ENCODE data around the gene TENT4B.
"Not testable (repeated sequence)": the region's sequence is repeated elsewhere in the genome, so short reads cannot be mapped to it uniquely, and the experiment has no call there.

Gene TENT4B

DNA sequence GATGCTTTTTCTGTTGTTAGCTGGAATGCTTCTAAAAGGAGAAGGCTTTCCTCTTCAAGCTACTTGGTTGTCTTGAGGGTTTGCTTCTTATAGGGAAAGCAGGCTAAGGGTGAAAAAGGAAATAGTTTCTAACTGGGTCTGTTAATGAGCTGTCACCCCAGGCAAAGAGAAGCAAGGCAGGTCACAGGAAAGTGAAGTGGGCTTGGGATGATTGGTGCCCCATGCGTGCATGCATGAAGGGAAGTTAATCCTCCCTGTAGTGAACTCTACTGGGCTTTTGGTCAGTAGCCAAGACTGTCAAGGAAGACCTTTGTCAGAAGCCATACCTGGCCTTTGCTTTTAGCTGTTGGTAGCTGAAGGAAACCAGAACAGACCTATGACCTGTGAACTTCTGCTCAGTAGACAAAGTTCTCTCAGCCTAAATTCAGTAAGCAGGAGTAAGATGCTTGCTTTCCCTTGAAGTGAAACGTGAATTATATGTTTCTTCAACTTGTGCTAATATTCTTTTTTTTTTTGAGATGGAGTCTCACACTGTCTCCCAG, 16.5 kb downstream of the TENT4B start:
- peak overlapping the region; percentile 56 for H3K27ac Mint-ChIP-seq
- peaks cover 5% of the 10 kb centered on the region for H3K36me3 Mint-ChIP-seq
- H3K9me3 Mint-ChIP-seq = no peaks in the 10 kb centered on the region
- H3K4me1 Mint-ChIP-seq = peaks cover 55% of the 10 kb centered on the region
- H3K4me3 Mint-ChIP-seq = no peak overlapping the region
- ATAC-seq (no peak), DNase-seq (ENCODE audit: low spot score in 2 of 2) (no peak)

DNA sequence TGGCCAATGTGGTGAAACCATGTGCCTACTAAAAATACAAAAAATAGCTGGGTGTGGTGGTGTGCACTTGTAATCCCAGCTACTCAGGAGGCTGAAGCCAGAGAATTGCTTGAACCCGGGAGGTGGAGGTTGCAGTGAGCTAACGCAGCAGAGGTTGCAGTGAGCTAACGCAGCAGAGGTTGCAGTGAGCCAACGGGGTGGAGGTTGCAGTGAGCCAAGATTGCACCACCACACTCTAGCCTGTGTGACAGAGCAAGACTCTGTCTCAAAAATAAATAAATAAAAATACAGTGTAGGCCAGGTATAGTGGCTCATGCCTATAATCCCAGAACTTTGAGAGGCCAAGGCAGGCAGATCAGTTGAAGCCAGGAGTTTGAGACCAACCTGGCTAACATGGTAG, 18.7 kb downstream of the TENT4B start:
- not testable (repeated sequence) for H3K9me3 Mint-ChIP-seq; ATAC-seq; H3K36me3 Mint-ChIP-seq; H3K27ac Mint-ChIP-seq; DNase-seq (ENCODE audit: low spot score in 2 of 2); H3K4me3 Mint-ChIP-seq
- H3K4me1 Mint-ChIP-seq = peaks cover 48% of the 10 kb centered on the region

- DNase-seq (ENCODE audit: low spot score in 2 of 2) = no peak
- H3K36me3 Mint-ChIP-seq = peaks cover 9% of the 10 kb centered on the region
- peak; percentile 65 for ATAC-seq
- no peak overlapping the region for H3K4me3 Mint-ChIP-seq
- no peaks in the 10 kb centered on the region for H3K9me3 Mint-ChIP-seq
- no peak overlapping the region for H3K27ac Mint-ChIP-seq
- H3K4me1 Mint-ChIP-seq = peaks cover 45% of the 10 kb centered on the region
Observed at GRCh38 chr16:50172195-50172922, 19.3 kb downstream of the TENT4B start.

DNA sequence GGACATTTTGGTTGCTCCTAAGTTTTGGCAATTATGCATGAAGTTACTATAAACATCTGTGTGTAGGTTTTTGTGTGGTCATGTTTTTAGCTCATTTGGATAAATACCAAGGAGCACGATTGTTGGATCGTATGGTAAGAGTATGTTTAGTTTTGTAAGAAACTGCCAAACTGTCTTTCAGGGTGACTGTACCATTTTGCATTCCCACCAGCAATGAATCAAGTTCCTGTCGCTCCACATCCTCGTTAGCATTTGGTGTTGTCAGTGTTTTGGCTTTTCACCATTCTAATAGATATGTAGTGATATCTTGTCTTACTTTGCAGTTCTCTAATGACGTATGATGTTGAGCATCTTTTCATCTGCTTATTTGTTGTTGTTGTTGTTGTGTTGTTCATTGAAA, 20.2 kb downstream of the TENT4B start:
- Mint-ChIP-seq H3K36me3 (peaks cover 9% of the 10 kb centered on the region), H3K9me3 (no peaks in the 10 kb centered on the region), H3K4me1 (peaks cover 48% of the 10 kb centered on the region), H3K4me3 (no peak overlapping the region), H3K27ac (peak overlapping the region; percentile 9)
- ATAC-seq (no peak), DNase-seq (ENCODE audit: low spot score in 2 of 2) (no peak)

GRCh38 chr16:50178491-50178941, 25.4 kb downstream of the TENT4B start:
- Mint-ChIP-seq H3K36me3 (peaks cover 9% of the 10 kb centered on the region), H3K4me1 (peaks cover 27% of the 10 kb centered on the region), H3K4me3 (no peak overlapping the region), H3K9me3 (no peaks in the 10 kb centered on the region), H3K27ac (no peak overlapping the region)
- ATAC-seq (no peak), DNase-seq (ENCODE audit: low spot score in 2 of 2) (no peak)

DNA sequence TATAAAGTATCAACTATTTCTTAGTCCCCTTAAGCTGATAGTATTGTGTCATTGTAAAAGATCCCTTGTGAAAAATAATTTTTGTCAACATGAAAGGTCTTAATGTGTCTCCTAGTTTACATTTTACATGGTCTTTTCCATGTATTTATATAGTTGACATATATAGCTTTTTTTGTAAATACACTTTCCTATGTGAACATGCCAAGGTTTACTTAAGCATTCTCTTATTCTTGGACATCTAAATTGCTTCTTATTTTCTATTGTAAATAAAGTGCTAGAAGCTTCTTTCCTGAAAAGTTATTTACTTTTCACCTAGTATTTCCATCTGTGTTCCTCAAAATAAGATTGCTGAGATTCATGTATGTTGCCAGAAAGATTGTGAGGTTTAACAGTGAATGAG, 29.3 kb downstream of the TENT4B start:
- DNase-seq (ENCODE audit: low spot score in 2 of 2) (no peak), ATAC-seq (no peak)
- Mint-ChIP-seq H3K9me3 (no peaks in the 10 kb centered on the region), H3K4me1 (peaks cover 41% of the 10 kb centered on the region), H3K4me3 (no peak overlapping the region), H3K27ac (peak overlapping the region; percentile 37), H3K36me3 (no peaks in the 10 kb centered on the region)

- Mint-ChIP-seq H3K36me3 (no peaks in the 10 kb centered on the region), H3K27ac (no peak overlapping the region), H3K4me1 (peaks cover 34% of the 10 kb centered on the region), H3K4me3 (no peak overlapping the region), H3K9me3 (no peaks in the 10 kb centered on the region)
- ATAC-seq = no peak
- DNase-seq (ENCODE audit: low spot score in 2 of 2) = no peak
Observed at GRCh38 chr16:50183316-50183715, 30.2 kb downstream of the TENT4B start.

GRCh38 chr16:50185005-50185505, 31.9 kb downstream of the TENT4B start:
- Mint-ChIP-seq H3K4me3 (no peak overlapping the region), H3K4me1 (peaks cover 43% of the 10 kb centered on the region)
- no peak for DNase-seq (ENCODE audit: low spot score in 2 of 2)

DNA sequence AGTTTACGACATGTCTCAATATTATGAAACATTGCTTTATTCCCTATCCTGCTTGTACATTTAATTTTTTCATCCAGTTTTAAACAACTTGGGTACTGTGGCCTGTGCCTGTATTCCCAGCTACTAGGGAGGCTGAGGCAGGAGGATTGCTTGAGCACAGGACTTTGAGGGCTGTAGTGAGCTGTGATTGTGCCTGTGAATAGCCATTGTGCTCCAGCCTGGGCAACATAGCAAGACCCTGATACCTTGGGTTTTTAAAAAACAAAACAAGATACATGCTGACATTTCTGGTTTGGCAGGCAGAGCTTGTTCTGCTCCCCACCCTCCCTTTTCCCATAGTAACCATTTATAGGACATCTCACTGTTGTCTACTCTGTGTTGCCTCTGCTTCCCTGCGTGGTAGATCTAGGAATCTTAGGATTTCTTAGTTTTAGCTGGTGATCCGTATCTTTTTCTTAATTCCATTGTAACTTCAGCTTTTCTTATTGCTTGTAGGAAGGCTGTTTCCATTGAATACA, 35.6 kb downstream of the TENT4B start:
- ATAC-seq (no peak), DNase-seq (ENCODE audit: low spot score in 2 of 2) (no peak)
- H3K9me3 Mint-ChIP-seq = no peaks in the 10 kb centered on the region
- peaks cover 55% of the 10 kb centered on the region for H3K4me1 Mint-ChIP-seq
- no peak overlapping the region for H3K4me3 Mint-ChIP-seq
- H3K27ac Mint-ChIP-seq = no peak overlapping the region
- H3K36me3 Mint-ChIP-seq = peaks cover 5% of the 10 kb centered on the region

More at GRCh38 chr16:50185005-50185505, 31.9 kb downstream of the TENT4B start:
- H3K27ac Mint-ChIP-seq = peak overlapping the region; percentile 46
- no peaks in the 10 kb centered on the region for H3K36me3 Mint-ChIP-seq
- H3K9me3 Mint-ChIP-seq = no peaks in the 10 kb centered on the region
- ATAC-seq = no peak

- ATAC-seq (no peak), DNase-seq (ENCODE audit: low spot score in 2 of 2) (no peak)
- no peak overlapping the region for H3K27ac Mint-ChIP-seq
- H3K4me1 Mint-ChIP-seq = peaks cover 56% of the 10 kb centered on the region
- no peak overlapping the region for H3K4me3 Mint-ChIP-seq
- H3K36me3 Mint-ChIP-seq = peaks cover 5% of the 10 kb centered on the region
- H3K9me3 Mint-ChIP-seq = no peaks in the 10 kb centered on the region
Observed at GRCh38 chr16:50190292-50190691, 37.2 kb downstream of the TENT4B start.

GRCh38 chr16:50192386-50193050, 39.4 kb downstream of the TENT4B start:
- peaks cover 65% of the 10 kb centered on the region for H3K4me1 Mint-ChIP-seq
- ATAC-seq = no peak
- DNase-seq (ENCODE audit: low spot score in 2 of 2) = no peak
- peak overlapping the region; percentile 49 for H3K27ac Mint-ChIP-seq
- H3K36me3 Mint-ChIP-seq = peaks cover 5% of the 10 kb centered on the region
- no peak overlapping the region for H3K4me3 Mint-ChIP-seq
- H3K9me3 Mint-ChIP-seq = no peaks in the 10 kb centered on the region

DNA sequence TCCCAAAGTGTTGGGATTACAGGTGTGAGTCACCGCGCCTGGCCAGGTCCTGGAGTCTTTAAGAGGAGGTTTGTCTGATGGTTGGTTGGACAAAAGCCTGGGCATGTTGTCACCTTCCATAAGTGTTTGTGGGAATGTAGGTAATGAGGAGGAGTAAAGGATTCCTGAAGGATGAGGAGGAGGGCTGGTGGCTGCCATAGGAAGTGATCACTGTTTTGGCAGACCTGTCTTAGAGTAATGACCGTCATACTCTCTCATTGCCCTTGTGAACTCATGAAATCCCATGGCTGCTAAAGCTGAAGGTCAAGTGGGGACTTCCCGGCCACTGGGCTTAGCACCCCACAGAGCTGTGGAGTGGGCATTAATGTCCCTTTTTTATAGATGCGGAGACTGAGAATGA, 40.5 kb downstream of the TENT4B start:
- Mint-ChIP-seq H3K27ac (peak overlapping the region; percentile 5), H3K36me3 (peaks cover 5% of the 10 kb centered on the region), H3K9me3 (no peaks in the 10 kb centered on the region), H3K4me1 (peaks cover 65% of the 10 kb centered on the region), H3K4me3 (no peak overlapping the region)
- DNase-seq (ENCODE audit: low spot score in 2 of 2) (no peak), ATAC-seq (no peak)

- Mint-ChIP-seq H3K36me3 (peaks cover 5% of the 10 kb centered on the region), H3K4me3 (no peak overlapping the region), H3K9me3 (no peaks in the 10 kb centered on the region), H3K4me1 (peaks cover 66% of the 10 kb centered on the region), H3K27ac (peak overlapping the region; percentile 4)
- DNase-seq (ENCODE audit: low spot score in 2 of 2) (no peak), ATAC-seq (no peak)
Observed at GRCh38 chr16:50195276-50195675, 42.2 kb downstream of the TENT4B start.

DNA sequence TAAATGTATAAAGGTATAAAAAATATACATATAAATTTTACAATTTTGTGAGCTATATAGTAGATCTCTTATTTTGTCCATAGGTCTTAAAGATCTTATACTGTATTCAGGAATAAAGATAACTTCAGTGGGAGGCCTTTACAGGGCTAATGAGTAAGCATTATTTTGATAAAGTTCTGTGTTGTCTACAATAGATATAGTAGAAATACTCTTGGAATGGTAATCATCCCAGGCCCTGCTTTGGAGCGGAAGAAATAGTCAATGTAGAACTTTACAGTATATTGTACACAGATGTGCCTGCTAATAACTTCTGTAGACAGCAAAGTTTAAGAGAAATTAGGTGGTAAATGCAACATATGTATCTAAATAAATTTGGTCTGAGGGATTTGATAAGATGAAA, 42.6 kb downstream of the TENT4B start:
- Mint-ChIP-seq H3K27ac (no peak overlapping the region), H3K4me3 (no peak overlapping the region), H3K36me3 (peaks cover 5% of the 10 kb centered on the region), H3K9me3 (no peaks in the 10 kb centered on the region), H3K4me1 (peaks cover 63% of the 10 kb centered on the region)
- no peak for ATAC-seq
- no peak for DNase-seq (ENCODE audit: low spot score in 2 of 2)

DNA sequence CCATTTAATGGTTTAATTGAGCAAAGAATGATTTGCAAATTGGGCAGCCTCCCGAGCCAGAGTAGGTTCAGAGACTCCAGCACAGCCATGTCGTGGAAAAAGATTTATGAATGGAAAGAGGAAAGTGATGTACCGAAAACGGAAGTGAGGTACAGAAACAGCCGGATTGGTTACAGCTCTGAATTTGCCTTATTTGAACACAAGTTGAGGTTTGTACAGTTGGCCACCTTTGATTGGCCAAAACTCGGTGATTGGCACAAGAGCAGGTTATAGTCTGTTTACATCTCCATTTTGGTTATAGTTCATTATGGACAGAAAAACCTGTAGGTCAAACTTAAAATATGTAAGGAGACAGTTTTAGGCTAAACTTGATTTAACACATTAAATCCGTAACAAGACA, 44.5 kb downstream of the TENT4B start:
- no peak overlapping the region for H3K4me3 Mint-ChIP-seq

More for the DNA sequence above, 44.5 kb downstream of the TENT4B start:
- Mint-ChIP-seq H3K27ac (no peak overlapping the region), H3K4me1 (peaks cover 62% of the 10 kb centered on the region), H3K9me3 (no peaks in the 10 kb centered on the region), H3K36me3 (peaks cover 3% of the 10 kb centered on the region)
- no peak for ATAC-seq
- no peak for DNase-seq (ENCODE audit: low spot score in 2 of 2)

All from stimulated activated effector memory CD8-positive, alpha-beta T cell treated with anti-CD3 and anti-CD28 coated beads, Interleukin-12 subunit alpha, Interleukin-12 subunit beta, amount 100 ng/mL, for 72 hours (primary cell).